A673 (cell line): ENCODE results near the gene CCIN.

Experiments
- CTCF ChIP-seq: fragments of 300-800, 200-600 bp; sonication (generic); conservative IDR thresholded peaks from 2 replicates; pipeline ENCODE4 v1.5.1; 2017; ENCODE audit warnings: low read depth, mild to moderate bottlenecking, antibody characterized with exemption, low read length, moderate library complexity, mixed read lengths
- EZH2 ChIP-seq: fragments of 200-600 bp; sonication (generic); IDR thresholded peaks from 2 replicates; pipeline ENCODE4 v1.6.1; 2017; ENCODE audit warnings: borderline replicate concordance, low read depth, mild to moderate bottlenecking, mixed read lengths, antibody characterized with exemption, low read length; ENCODE audit not compliant: poor library complexity, severe bottlenecking

GRCh38 chr9:36136894-36137391, 32.2 kb upstream of the CCIN start:
- TF ChIP-seq CTCF (no peak), EZH2 (no peak)
